ENCODE data around the gene TBATA.

TBATA gene

DNA sequence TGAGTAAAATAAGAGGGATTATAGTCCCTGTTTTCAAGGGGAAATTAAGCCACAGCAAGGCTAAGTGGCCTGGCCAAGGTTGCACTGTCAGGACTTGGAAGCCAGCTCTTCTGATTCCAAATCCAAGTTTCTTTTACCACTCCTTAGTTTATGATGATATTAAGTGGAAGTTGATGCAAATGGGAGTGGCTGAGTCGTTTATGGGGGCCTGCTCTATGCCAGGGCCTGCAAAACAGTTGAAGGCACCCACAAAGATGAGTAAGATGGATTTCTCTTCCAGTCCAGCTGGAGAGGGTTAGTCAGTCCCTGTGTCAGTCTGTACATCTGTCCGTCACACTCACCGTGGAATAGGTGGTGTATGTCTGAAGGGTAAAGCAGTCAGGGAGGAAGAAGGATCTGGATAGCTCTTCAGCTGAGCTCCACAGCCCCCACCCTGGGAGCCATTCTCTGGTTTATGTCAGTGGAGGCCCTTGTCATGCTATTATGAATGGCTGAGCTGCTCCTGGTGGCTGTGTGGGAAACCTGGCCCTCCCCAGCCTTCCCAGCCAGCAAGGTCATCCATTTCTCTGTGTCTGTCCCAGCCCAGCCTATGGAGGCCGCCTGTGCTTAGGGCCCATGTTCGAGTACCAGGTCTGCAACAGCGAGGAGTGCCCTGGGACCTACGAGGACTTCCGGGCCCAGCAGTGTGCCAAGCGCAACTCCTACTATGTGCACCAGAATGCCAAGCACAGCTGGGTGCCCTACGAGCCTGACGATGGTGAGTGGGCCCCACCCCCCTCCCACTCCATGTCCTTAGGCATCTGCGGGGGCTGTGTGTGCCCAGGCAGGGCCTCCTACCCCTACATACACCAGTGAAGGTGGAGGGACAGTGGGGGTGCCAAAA is 44.5 kb downstream of the TBATA start:
- DNase-seq = no peak

DNA sequence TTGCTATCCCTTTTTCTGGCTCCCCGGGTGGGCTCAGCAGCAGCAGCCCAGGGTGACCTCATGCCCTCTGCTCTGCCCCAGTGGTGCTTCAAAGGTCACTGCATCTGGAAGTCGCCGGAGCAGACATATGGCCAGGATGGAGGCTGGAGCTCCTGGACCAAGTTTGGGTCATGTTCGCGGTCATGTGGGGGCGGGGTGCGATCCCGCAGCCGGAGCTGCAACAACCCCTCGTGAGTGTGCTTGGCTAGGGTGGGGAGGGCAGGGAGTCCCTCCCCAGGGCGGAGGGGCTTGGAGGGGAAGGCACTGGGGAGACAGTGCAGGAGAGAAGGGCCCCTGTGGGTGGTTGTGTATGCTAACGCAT is 46.4 kb downstream of the TBATA start:
- no peak for DNase-seq

GRCh38 chr10:70738006-70738760 is 47.0 kb downstream of the TBATA start:
- no peak for DNase-seq

DNA sequence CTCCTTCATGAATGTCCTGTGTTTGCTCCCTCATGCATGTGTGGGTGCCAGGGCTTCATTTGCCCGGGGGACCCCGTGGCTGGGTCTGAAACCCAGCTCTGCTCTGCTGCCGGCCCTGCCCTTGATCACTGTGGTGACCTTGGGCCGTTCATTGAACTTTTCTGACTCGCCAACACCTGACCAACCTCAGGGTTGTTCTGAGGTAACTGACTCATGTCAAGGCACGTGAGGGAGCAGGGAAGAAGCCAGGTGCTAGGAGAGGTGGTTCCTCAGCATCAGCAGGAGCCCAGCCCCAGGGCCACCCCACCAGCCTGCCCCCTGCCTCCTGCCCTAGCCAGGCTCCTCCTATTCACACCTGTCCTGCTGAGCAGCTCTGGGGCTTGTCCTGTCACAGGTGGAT is 47.9 kb downstream of the TBATA start:
- DNase-seq = no peak

DNA sequence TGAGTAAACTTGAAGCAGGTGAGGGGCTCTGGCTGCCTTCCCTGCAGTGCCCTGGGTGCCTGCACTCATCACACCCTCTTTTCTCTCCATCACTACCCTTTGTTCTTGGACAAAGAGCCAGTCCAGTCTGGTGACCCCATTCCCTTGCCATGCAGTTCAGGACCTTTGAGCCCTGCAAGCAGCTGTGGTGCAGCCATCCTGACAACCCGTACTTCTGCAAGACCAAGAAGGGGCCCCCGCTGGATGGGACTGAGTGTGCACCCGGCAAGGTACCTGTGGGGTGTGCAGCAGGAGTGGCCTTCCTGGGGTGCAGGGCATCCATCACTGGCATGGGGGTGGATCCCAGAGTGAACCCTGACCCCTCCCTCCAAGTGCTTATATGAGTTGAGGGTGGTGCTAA is 48.7 kb downstream of the TBATA start:
- DNase-seq = no peak

GRCh38 chr10:70735161-70735560 is 50.0 kb downstream of the TBATA start:
- DNase-seq = no peak

- no peak for DNase-seq
Observed at GRCh38 chr10:70733051-70733450, 52.1 kb downstream of the TBATA start.

DNA sequence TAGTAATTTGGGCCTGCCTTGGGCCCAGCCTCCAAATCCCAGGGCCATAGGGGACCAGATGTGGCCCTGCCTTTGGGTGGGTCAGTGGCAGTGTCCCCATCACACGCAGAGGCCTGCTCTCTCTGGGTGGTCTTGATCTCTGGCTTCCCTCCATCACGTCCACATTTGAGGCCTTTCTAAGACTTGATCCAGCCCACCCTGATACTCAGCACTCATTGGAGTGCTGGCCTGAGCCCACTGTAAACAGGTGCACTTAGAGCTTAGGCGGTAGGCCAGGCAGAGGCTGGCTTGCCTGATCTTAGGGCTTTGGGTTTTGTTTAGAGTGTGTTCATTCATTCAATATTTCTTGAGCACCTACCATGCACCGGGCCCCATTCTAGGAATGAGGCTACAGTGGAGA is 52.6 kb downstream of the TBATA start:
- no peak for DNase-seq

DNA sequence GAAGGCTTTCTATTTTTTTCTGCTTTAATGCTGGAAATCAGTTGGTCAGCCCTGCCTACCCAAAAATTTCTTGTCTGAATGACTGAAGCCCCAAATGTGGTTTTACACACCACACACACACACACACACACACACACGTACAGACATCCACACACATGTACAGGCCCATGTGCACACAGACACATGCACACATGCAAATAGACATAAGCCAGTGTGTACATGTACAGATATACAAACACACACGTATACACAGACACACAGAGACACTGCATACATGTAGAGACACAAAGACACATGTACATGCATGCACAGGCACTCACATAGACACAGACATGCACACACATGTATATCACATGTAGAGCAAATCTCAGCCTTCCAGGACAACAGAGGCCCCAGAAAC is 54.2 kb downstream of the TBATA start:
- no peak for DNase-seq

DNA sequence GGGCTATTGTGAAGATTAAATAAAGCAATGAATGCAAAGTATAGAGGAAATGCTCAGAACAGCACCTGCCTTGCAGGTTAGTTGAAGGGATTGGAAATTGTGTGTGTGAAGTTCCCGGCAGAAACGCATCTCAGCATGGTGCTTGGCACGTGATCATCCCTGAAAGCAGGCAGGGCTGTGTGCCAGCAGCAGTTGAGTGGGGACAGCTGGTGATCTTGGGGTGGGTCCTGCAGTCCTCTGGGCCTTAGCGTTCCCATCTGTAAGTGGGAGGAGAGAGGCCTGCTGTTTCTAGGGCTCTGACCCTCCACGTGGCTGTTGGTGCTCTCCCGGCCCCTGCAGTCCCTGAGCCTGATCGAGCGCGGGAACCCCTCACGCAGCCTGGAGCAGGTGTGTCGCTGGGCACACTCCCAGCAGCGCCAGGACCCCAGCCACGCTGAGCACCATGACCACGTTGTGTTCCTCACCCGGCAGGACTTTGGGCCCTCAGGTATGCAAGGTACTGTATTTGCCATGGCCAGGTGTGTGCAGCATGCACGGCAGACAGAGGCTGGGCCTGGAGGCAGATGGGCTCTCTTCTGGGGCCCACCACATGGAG is 55.3 kb downstream of the TBATA start:
- DNase-seq = peak; percentile 2

DNA sequence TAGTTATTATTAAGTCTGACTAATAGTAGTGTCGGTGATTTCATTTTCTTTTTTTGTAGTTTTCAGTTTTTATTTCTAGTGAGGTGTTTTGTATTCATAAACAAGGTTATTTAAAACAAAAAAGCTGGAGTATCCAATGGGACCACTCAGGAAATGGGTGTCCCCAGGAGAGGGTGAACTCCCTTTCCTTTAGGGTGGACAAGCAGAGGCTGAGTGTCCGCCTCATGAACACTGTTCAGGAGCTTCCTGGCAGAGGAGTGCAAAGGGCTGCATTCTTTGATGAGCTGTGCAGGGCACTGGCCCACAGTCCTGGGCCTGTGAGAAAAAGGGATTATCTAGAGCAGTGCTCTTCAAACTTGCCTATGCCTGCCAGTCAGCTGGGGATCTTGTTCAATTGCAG is 56.8 kb downstream of the TBATA start:
- no peak for DNase-seq

DNA sequence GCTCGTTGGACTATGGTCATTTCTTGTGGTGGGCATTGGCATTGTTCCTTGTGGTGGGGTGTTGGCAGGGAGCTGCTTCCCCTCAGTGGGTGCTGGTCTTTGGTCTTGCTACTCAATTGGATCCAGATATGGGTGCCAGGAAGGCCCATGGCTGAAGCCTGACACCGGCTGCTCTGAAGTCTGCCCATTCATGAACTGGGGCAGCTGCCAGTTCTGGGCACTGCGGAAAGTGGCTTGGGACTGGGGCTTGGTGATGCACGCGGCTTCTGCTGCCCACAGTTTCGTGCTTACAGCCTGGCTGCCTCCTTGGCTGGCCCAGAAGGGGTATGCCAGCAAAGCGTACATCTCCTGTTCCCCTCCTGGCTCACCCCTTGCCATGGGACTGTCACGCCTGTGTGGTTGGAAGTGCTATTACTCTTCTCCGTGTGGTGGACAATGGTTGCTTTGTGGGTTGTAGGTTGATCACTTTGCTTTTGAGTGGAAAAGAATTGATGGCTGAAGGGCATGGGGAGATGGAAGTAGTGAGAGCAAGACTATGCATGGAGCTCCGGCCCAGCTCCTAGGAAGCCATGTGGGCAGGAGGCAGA is 58.2 kb downstream of the TBATA start:
- DNase-seq = peak; percentile 56

DNA sequence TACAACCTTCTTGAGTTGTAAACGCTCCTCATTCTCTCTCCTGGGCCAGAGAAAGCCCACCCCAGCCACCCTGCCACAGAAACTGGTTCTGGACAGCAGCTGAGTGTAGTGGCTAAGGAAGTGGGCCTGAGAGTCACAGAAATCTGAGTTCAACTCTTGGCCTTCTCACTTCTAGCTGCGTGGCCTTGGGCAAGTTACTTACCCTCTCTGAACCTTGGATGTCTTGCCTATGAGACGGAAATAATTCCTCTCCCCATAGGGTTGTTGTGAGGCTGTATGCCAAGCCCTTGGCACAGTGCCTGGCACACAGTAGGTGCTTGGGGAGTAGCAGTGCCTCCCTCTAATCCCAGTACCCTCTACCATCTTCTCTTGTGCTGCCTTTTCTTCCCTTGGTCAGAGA is 61.4 kb downstream of the TBATA start:
- DNase-seq = no peak

DNA sequence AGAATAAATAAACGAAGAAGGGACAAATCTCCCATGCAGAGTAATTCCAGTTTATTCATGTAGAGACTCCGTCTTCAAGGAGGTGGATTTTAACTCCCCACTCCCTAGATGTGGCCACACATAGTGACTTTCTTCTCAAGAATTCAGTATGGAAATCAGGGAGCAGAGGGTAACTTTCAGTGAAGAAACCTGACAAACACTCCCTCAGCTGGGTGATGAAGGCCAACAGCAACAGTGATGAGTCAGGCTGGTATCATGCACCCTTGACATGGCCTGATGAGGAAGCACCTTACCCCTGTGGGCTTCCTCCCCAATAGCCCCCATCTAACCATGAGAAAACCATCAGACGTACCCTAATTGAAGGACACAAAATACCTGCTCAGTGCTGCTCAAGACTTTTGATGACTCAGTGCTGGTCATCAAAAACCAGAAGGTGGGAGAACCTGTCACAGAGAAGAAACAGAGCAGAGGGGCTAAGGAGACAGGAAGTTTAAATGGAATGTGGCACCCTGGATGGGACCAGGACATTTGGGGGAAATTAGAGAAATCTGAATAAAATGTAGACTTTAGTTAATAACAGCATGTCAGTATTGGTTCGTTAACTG is 62.3 kb downstream of the TBATA start:
- no peak for DNase-seq
